NCI-H146 treated with DMSO at 0.1 percent for 48 hours (cell line): ENCODE measurements around the gene HOMER2.
"Not testable (repeated sequence)": the region's sequence is repeated elsewhere in the genome, so short reads cannot be mapped to it uniquely, and the experiment has no call there.

Source experiments
- DNase-seq: peaks from one replicate; lab custom pipeline; 2025; ENCODE audit not compliant: unreplicated experiment; lab: John Stamatoyannopoulos, UW

HOMER2 gene

DNA sequence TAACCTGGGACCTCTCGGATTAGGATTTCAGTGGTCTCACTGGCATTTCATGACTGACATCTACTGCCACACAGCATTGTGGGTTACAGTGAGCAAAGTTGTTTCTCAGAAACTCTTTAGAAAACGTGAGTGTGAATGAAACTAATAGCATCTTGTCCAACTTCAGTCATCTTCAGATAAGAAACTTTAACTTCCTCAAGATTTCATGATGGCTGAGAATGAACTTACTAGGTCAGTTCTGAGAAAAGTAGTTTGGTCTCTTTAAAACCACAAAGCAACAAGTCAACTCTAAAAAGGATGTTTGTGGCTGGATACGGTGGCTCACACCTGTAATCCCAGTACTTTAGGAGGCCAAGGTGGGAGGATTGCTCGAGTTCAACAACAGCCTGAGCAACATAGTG, 14.2 kb upstream of the HOMER2 start:
- DNase-seq, result no peak

DNA sequence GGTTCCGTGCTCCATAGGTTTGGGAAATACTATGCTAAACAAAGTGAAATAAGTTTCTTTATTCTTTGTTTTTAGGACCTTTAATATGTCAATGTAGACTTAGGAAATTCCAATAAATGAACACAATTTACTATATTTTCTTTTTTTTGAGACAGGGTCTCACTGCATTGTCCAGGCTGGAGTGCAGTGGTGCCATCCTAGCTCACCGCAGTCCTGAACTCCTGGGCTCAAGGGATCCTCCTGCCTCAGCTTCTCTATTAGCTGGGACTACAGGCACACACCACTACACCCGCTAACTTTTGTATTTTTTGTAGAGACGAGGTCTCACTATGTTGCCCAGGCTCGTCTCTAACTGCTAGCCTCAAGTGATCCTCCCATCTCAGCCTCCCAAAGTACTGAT, 12.4 kb upstream of the HOMER2 start:
- no peak for DNase-seq

DNA sequence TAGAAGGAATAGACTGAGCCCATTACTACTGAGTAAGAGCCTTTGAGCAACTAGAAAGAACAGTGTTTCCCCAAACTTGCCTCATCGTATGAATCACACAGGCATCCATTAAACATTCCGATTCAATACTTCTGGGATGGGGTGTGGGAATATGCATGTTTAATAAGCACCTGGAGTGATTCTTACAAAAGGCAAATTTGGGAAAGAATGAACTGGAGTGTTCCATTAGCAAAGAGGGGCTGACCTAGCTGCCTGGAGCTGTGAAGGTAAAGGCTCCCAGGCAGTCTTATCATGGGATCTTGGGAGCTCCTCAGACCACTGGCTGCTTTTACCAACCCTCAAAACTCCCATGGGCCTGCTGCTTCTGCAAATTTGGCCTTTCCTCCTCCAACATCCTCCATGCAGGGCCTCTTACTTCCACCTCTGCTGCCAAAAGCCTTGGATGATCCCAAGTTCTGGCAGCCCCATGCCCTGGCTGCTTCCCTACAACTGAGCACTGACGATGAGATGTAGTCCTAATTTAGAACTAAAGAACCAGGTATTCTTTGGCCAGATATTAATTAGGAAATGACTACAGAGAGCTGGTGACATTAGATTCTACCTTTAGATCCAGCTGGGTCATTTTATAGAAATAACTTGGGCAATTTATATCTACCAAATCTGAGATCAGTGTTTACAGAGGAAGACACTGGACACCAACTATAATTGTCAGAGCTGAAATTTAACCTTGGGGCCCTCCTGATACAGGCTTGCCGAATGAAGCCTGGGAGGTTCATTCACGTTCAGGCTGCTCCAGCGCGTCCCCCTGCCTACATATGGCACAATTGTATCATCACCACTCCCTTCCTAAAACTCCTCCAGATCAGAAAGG, 11.2 kb upstream of the HOMER2 start:
- DNase-seq, result no peak

DNA sequence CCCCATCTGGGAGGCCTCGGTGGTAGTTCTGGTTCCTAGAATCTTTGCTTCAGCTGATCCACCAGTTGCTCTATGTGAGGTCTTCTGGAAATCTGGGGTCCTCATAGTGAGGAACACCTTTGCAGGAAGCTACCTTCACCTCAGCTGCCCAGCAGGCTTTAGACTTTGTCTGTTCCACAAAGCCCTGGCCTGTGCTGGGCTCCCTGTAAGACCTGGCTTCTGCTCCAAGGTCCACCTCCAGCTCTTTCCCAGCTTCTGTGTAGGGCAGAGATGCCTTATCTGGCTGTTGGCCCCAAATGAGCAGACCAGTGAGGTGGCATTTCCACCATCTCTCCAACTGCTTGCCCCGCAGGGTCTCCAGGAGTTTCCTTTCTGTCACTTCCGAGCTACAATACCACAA, 8.2 kb upstream of the HOMER2 start:
- DNase-seq, result no peak

DNA sequence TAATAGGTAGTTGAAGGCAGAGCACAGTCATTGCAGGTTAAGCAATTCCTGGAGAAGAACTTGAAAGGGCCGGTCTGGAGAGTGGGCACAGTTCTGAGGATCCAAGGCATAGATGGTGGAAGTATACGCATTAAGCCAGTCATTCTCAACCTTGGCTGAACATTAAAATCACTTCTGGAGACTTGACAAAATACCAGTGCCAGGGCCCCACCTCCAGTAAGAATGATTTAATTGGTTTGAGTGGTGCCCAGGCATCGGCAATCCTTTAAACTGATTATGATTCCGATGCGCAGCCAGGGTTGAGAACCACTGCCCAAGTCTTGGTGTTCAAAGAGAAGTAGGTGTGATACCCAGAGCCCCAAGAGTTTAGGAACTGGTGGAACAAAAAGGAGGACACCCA, 6.9 kb upstream of the HOMER2 start:
- no peak for DNase-seq

DNA sequence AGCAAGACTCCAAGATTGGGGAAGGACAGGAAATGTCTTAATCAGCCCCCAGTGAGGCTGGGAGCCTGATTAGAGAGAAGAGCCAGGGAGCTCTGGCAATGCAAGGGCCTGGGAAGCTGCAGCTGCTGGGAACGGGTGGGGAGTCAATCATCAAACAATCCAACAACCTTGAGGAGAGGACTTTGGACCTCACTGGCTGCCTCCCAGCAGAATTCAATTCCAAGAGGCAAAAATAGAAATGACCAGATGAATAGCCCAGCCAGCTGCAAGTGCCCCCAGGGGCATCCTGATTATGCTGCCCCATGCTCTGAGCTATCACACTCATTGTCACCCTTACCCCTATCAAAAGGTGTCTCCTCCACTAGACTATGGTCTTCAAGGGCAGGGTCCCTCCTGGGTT, 6.1 kb upstream of the HOMER2 start:
- DNase-seq, result no peak

DNA sequence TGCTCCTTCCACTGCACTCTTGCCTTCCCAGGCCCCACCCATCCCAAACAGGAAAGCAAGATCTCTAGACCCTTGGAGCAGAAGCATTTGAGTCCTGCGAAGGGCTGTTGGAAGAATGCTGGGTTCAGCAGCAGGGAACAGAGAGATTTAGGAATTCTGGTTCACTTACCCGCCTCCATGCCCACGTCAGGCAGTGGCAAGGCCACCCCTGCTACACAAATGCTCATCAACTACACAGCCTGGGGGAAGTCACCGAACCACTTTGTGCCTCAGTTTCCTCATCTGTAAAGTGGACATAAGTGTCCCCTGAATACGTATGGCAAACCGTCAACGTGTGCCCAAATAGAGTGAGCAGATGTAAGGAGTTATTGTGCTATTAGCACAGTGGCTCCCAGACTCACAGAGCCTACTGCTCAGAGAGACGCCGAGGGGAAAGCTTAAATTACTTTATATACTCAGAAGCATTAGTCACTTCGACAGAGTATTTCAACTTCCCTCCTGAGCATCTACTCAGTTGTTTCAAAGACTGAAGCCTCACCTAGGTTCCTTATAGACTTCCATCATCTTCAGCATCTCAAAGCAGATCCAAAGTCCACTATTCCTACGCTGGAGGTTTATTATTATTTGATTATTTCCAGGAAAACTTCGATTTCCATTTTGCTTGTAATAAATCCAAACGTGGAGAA, 905 bp downstream of the HOMER2 start:
- no peak for DNase-seq

DNA sequence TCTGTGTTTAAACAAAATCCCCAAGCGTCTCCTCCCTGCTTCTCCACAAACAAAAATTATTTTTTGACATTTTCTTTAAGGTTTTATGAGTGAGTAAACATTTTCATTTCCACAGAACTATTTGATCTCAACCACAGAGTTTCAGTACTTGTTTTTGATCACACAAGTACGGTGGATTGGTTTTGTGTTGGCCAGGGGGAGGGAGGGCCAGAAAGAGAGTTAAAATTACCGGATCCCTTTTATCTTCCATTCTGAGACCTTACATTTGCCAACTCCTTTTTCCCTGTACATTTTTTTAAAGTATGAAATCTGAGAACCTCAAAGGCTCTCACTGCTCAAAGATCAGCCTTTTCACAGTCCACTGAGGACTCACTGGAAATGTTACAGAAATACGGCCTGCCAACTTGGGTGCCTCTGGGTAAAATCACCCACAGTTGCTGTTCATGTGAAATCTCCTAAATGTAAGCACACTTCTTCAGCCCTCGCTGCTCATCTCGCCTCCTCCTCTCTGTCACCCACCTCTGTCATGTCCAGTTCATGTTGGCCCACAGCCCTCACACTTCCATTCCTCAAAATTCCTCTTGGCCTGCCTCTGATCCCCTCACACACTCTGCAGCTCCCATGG, 1.7 kb downstream of the HOMER2 start:
- DNase-seq, result no peak

DNA sequence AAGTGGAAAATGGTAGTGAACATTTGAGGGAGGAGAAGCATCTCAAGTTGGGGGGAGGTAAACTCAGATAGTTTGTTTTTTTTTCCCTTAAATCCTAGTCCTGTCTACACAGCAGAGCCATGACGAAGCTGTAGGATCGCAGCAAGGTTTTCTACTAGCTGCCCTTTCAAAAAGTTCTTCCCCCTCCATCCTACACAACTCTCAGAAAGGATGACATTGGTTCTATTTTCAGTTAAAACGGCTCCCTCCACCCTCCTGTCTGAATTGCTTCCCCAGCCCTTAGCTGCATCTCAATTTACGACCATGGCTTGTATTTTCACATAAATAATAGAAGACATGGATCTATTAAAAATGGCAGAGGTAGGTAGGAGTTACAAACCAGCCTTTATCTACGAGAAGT, 2.2 kb downstream of the HOMER2 start:
- no peak for DNase-seq

DNA sequence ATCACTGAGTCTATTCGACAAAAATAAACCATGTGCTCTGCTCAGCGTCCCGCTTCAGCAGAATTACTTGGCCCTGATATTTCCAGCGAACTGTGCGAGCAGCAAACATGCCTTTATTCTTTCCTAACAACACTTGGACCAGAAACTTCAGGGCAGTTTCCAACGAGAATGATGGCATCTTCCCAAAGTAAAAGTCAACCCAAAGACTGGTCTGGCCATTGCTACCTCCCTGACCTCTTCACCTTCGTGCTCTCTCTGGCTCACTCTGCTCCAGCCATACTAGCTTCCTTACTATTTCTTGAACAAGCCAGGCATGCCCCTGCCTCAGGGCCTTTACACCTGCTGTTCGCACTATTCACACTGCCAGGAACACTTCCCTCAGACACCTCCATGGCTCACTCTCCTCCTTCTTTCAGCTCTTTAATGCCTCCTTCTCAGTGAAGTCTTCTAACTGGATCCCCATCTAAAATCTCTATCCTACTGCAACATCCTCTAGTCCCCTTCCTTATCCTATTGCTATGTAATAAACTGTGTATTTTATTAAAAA, 6.3 kb downstream of the HOMER2 start:
- DNase-seq, result no peak

DNA sequence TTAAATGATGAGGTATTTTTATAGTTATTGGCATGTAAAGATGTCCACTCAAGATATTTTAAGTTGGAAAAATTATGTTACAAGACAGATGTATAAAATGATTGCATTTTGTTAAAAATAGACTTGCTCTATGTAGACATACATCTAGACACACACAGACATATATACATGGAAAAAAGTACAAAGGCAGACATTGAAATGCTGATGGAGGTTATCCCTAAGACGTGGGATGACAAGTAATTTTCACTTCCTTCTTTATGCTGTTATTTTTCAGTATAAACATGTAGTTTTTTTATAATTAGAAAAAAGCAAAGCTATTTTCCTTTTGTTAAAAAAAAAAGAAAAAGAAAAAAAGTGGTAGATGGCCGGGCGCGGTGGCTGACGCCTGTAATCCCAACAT, 7.2 kb downstream of the HOMER2 start:
- DNase-seq, result no peak

DNA sequence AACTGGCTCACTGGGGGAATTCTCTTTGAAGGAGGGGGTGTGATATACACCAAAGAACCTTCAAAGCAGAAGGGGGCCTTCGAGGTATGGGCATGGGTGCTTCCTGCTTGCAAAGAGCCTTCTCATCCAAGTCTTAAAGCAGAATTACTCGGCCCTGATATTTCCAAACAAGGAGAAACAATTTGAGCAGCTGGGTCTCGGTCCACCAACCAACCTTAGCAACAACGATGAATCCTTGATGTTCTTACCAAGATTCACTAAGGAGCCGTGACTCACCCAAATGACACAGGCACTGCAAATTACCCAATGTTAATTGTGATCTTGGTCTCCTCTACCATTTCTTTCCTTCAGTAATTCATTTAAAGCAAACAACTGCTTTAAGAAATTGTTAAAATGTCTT, 7.7 kb downstream of the HOMER2 start:
- DNase-seq, result no peak

DNA sequence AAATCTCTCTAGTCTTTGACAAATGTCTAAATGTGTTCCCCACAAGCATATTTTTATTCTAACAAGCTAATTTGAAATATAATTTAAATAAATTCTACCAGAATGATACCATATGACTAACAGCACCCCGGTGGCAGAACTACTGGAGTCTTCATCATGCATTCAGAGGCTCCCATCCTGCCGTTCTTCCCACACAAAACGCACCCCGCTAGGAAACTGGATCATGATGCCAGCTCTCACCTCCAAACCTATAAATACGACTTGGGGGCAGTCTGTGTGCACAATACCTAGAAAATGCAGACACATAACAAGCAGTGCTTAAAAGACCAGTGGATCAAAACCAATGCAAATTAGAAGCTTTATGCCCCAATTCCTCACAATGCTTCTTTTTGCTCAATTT, 8.5 kb downstream of the HOMER2 start:
- DNase-seq, result no peak

DNA sequence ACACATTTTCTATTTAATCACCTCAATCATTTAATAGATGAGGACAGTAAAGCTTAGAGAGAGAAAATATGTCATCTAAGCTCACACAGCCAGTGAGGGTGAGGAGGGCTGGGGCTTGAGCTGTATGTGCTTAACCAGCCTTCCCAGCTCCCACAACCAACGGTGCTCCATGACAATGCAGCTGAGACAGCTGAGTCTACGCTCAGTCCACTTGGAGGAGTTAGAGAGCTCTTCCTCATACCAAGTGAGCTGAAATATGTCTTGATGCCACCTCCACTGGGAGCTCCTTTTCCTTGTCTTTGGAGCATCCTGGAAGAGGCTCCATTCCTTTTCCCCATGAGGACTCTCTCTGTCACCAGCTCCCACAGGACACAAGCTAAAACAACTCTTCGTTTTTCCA, 9.3 kb downstream of the HOMER2 start:
- DNase-seq, result no peak

DNA sequence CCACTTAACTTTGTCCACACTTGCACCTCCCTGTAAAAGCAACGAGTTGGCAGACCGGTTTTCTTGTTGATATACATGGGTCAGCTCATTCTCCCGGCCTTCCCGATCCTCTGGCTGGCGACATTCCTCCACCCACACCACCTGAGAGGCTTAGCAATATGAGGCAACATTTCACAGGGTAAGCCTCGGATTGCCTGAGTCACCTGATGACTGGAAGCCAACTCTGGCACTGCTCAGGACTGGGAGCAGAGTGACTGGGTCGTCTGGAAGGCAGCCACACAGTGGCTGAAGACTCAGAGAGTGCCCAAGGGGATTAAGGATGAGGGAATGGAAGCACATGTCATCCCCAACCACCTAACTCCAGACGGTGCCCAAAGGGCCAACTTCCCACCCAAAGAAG, 9.8 kb downstream of the HOMER2 start:
- no peak for DNase-seq

DNA sequence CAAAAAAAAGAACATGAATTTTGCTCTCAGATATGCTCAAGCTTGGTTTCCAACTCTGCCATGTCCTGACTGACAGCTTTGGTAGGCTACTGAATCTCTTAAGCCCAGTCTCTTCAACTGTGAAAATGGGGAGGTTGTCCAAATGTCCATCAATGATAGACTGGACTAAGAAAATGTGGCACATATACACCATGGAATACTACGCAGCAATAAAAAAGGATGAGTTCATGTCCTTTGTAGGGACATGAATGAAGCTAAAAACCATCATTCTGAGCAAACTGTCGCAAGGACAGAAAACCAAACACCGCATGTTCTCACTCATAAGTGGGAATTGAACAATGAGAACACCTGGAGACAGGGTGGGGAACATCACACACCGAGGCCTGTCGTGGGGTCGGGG, 12.8 kb downstream of the HOMER2 start:
- not testable (repeated sequence) for DNase-seq

DNA sequence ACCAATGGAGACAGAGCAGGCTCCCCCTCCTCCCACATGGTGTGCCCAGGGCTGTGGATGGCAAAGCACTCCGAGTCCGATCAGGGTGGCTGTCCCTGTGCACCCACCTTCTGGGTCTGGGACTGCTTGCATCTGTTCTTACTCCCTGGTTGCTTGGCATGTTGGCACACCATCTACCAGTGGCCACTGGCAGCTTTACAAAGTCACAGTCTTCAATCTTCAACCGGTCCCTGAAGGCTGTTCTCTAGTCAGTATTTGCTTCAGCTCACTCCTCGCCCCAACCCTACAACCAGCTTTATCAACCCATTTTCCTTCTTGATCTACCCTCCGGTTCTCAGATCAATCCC, 14.8 kb downstream of the HOMER2 start:
- DNase-seq, result no peak

DNA sequence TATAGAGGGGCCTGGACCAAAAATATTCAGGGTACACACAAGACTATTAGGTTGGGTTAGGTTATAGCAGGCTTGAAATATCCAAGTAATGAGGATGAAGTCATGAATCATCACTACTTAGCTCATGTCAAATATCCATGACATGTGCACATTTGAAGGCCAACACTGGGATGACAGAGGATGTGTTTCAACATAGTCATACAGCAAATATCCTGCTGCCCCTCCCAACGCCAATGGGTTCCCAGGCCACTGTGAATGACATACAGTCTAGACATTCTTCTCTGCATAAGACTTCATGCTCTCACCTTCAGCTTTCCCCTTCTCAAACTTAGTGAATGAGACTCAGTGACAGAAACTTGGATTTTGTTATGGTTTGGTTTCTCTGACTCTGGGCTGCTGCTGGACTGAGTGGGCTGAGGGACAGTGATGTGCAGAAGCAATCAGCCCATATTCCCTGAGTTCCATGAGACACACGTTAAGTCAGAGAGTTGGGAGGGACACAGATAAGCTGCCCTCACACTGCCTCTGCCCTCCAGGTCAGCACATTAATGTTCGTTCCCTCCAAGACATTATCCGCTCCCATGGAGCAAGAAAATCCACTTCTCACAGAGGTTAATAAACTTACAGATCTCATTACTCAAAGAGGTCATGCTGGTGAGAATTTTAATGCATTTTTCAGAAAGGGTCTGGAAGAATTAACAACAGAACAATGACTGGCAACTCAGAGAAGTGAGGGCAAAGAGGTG, 15.4 kb downstream of the HOMER2 start:
- no peak for DNase-seq

DNA sequence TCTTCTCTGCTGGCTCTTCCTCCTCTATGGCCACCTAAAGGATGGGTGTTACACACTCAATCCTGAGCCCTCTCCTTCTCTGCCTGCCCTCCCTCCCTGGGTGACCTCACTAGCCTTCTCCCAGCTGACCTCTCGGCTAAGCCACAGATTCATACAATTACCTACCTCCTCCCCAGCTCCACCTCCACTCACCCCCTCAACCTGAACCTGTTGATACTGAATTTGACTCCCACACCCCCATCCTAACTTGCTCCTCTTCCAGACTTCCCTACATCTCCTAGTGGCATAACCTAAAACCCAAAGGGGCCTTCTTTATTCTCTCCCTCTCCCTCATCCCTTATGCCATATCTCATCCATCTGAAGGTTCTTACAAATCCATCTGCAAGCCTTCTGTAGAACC, 17.1 kb downstream of the HOMER2 start:
- no peak for DNase-seq

DNA sequence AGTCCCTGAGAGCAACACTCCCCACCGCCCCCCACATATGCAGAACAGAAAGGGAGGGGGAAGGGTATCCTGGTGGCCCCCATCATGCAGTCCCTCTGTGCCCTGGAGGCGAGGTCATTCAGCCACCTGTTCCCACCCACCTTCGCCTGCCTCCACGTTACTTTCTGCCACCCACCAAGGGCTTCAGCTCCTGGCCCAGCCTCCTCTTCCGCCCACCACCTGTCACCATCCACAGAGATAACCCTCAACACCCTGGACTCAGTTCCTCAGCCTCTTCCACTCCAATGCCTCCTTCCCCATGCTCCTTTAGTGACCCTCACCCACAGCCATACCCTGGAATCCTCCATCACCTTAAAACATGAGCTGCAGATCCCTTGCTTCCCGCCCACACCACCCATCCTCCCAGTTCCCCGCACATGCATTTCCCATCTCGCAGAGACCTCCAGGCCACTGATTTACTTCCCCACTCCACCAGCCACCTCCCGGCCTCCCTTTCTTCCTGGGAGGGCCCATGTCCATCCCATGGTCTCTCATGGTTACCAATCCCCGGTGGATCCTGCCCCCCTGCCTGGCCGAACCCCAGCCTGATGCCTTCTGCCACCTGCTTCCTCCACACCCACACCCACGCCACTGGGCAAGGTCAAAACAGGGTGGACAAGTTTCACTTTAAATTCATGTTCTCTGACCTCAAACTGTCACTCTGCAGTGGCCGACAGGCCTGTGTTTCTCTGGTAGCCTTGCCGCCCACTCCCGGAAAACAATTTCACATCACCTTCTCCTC, 18.2 kb downstream of the HOMER2 start:
- no peak for DNase-seq

DNA sequence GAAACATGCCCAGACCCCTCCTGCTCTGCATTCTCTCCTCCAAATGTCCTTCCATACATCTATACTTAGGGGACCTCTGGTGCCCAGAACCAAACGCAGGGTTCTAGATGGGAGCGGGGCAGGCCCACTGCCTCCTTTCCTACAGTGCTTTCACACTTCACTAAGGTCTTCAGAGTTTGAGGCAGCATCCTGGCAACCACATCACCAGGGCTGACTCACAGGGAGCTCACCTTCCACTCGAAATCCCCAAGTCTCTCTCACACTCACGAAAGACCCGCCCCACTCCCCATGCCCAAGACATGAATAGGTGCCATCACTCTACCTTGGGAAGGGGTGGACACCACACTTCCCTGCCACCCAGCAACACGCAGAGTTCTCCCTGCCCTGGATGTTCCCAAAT, 18.9 kb downstream of the HOMER2 start:
- DNase-seq, result no peak
